Kidney capillary endothelial cell (primary cell): Measurements from ENCODE around the gene MX2.
"Not testable (repeated sequence)": the region's sequence is repeated elsewhere in the genome, so short reads cannot be mapped to it uniquely, and the experiment has no call there.

Source experiments
- DNase-seq: peaks from one replicate; pipeline ENCODE4 v3.0.0-alpha.2; 2018; ENCODE audit warnings: low spot score

The MX2 gene

GRCh38 chr21:41342035-41342434, 19.8 kb upstream of the MX2 start:
- DNase-seq = no peak

GRCh38 chr21:41344146-41344545, 17.7 kb upstream of the MX2 start:
- no peak for DNase-seq

GRCh38 chr21:41345356-41345755, 16.5 kb upstream of the MX2 start:
- no peak for DNase-seq

- no peak for DNase-seq
Observed at GRCh38 chr21:41345934-41346685, 15.7 kb upstream of the MX2 start.

- no peak for DNase-seq
Observed at GRCh38 chr21:41346758-41347157, 15.1 kb upstream of the MX2 start.

- DNase-seq = no peak
Observed at GRCh38 chr21:41348434-41348833, 13.4 kb upstream of the MX2 start.

- no peak for DNase-seq
Observed at GRCh38 chr21:41349126-41349525, 12.7 kb upstream of the MX2 start.

- DNase-seq = no peak
Observed at GRCh38 chr21:41349619-41350390, 12.0 kb upstream of the MX2 start.

- no peak for DNase-seq
Observed at GRCh38 chr21:41350436-41351155, 11.2 kb upstream of the MX2 start.

- DNase-seq = no peak
Observed at GRCh38 chr21:41357546-41357945, 4.3 kb upstream of the MX2 start.

- no peak for DNase-seq
Observed at GRCh38 chr21:41358193-41359166, 3.3 kb upstream of the MX2 start.

GRCh38 chr21:41359286-41359685, 2.5 kb upstream of the MX2 start:
- no peak for DNase-seq

GRCh38 chr21:41359754-41360071, 2.1 kb upstream of the MX2 start:
- not testable (repeated sequence) for DNase-seq

- no peak for DNase-seq
Observed at GRCh38 chr21:41360072-41360821, 1.6 kb upstream of the MX2 start.

- DNase-seq = no peak
Observed at GRCh38 chr21:41361053-41361785, 608 bp upstream of the MX2 start.

GRCh38 chr21:41362605-41363369, 960 bp downstream of the MX2 start:
- no peak for DNase-seq

- no peak for DNase-seq
Observed at GRCh38 chr21:41363370-41364270, 1.8 kb downstream of the MX2 start.

- no peak for DNase-seq
Observed at GRCh38 chr21:41364308-41364707, 2.5 kb downstream of the MX2 start.
